ENCODE results near the gene CNFN.
A peak's percentile ranks its signal among the peaks of the same experiment; 100 is the strongest.

CNFN gene

DNA sequence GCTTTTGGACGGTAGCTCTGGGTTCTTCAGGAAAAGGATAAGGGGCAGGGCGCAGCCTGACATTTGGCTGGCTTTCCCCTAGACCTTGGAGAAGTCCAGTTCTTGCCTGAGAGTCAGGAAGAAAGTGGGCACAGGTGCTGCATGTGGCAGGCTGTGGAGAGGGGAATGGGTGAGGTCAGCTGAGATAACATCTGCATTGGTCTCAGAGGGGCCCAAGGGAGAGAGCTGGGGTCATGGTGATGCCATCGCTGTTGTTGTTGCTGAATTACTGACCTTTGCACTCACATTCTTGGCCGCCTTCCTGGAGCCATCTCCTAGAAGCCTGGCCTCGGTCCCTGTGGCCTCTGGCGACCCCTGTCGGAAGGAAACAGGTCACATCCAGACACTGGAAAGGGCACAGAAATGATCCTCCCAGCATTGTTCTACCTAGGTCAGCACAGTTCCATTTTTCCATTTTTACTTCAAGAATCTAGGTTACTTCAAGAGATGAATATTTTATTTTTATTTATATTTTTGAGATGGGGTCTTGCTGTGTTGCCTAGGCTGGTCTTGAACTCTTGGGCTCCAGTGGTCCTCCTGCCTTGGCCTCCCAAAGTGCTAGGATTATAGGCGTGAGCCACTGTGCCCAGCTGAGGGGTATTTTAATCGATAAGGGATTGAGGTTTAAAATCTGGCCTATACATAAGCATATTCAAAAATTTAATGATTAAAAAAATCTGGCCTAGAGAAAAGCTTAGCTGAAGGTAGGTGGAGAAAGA is 43.6 kb upstream of the CNFN start:
- peak overlapping the region; percentile 35 for H3K4me2 ChIP-seq (ENCODE audit: low read length)

GRCh38 chr19:42431486-42431885 is 41.4 kb upstream of the CNFN start:
- Histone ChIP-seq H3K4me3 (ENCODE audit: low read length) (no peak overlapping the region), H3K4me2 (ENCODE audit: low read length) (no peak overlapping the region), H3K36me3 (ENCODE audit: control insufficient read depth, low read length) (no peaks in the 10 kb centered on the region), H3K9me3 (ENCODE audit: control insufficient read depth, insufficient read depth, low read length) (no peaks in the 10 kb centered on the region), H3K27me3 (ENCODE audit: control insufficient read depth, low read length) (no peaks in the 10 kb centered on the region), H3K27ac (ENCODE audit: low read depth, low read length) (no peak overlapping the region), H3K4me1 (ENCODE audit: control insufficient read depth, low read length) (peaks cover 8% of the 10 kb centered on the region), H4K20me1 (ENCODE audit: control insufficient read depth, insufficient read depth, low read depth, low read length) (no peaks in the 10 kb centered on the region), H3K9me2 (replicated peaks; ENCODE audit: control insufficient read depth, low read length) (no peaks in the 10 kb centered on the region), H3K79me2 (ENCODE audit: control insufficient read depth, low read length) (no peaks in the 10 kb centered on the region), H3F3A (ENCODE audit: control insufficient read depth, insufficient read depth) (0 out of 2 replicates have a peak, but pooled peaks cover 3% of the 10 kb centered on the region)
- TF ChIP-seq, protein P1, sequence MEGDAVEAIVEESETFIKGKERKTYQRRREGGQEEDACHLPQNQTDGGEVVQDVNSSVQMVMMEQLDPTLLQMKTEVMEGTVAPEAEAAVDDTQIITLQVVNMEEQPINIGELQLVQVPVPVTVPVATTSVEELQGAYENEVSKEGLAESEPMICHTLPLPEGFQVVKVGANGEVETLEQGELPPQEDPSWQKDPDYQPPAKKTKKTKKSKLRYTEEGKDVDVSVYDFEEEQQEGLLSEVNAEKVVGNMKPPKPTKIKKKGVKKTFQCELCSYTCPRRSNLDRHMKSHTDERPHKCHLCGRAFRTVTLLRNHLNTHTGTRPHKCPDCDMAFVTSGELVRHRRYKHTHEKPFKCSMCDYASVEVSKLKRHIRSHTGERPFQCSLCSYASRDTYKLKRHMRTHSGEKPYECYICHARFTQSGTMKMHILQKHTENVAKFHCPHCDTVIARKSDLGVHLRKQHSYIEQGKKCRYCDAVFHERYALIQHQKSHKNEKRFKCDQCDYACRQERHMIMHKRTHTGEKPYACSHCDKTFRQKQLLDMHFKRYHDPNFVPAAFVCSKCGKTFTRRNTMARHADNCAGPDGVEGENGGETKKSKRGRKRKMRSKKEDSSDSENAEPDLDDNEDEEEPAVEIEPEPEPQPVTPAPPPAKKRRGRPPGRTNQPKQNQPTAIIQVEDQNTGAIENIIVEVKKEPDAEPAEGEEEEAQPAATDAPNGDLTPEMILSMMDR (IDR thresholded peaks at IDR 0.05; ENCODE audit: low read depth, low read length, poor library complexity, severe bottlenecking), result no peak
- no peak for TF ChIP-seq EZH2phosphoT487 (IDR thresholded peaks at IDR 0.05; ENCODE audit: borderline replicate concordance, low read length)

More for the DNA sequence above, 43.6 kb upstream of the CNFN start:
- Histone ChIP-seq H4K20me1 (ENCODE audit: control insufficient read depth, insufficient read depth, low read depth, low read length) (no peaks in the 10 kb centered on the region), H3K79me2 (ENCODE audit: control insufficient read depth, low read length) (no peaks in the 10 kb centered on the region), H3K9me3 (ENCODE audit: control insufficient read depth, insufficient read depth, low read length) (no peaks in the 10 kb centered on the region), H3F3A (ENCODE audit: control insufficient read depth, insufficient read depth) (0 out of 2 replicates have a peak, but pooled peaks cover 3% of the 10 kb centered on the region), H3K4me3 (ENCODE audit: low read length) (no peak overlapping the region), H3K9me2 (replicated peaks; ENCODE audit: control insufficient read depth, low read length) (no peaks in the 10 kb centered on the region), H3K4me1 (ENCODE audit: control insufficient read depth, low read length) (peaks cover 8% of the 10 kb centered on the region), H3K36me3 (ENCODE audit: control insufficient read depth, low read length) (no peaks in the 10 kb centered on the region), H3K27ac (ENCODE audit: low read depth, low read length) (no peak overlapping the region), H3K27me3 (ENCODE audit: control insufficient read depth, low read length) (no peaks in the 10 kb centered on the region)
- TF ChIP-seq, protein P1 (IDR thresholded peaks at IDR 0.05; ENCODE audit: low read depth, low read length, poor library complexity, severe bottlenecking), result peak; percentile 87
- no peak for TF ChIP-seq EZH2phosphoT487 (IDR thresholded peaks at IDR 0.05; ENCODE audit: borderline replicate concordance, low read length)

DNA sequence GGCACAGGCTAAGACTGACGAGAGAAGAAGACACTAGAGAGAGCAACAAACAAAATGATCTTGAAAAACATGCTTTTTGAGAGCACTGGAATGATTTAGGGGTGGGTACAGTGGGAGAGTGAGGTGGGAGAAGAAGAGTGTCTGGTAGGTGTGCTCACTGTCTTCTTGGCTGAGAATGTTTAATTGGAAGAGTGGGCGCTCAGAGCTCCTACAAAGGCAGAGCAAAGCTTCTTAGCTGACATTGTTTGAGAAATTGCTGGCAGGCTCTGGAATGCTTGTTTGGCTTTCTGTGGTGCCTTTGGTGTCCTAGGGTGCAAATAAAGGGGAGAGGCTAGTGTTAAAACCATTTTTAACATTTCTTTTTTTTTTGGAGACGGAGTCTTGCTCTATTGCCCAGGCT is 38.6 kb upstream of the CNFN start:
- Histone ChIP-seq H3K79me2 (ENCODE audit: control insufficient read depth, low read length) (no peaks in the 10 kb centered on the region), H3K27ac (ENCODE audit: low read depth, low read length) (no peak overlapping the region)
- TF ChIP-seq, protein P1 (IDR thresholded peaks at IDR 0.05; ENCODE audit: low read depth, low read length, poor library complexity, severe bottlenecking), result no peak
- no peak for TF ChIP-seq EZH2phosphoT487 (IDR thresholded peaks at IDR 0.05; ENCODE audit: borderline replicate concordance, low read length)

More for the DNA sequence above, 38.6 kb upstream of the CNFN start:
- Histone ChIP-seq H3K4me3 (ENCODE audit: low read length) (no peak overlapping the region), H3K27me3 (ENCODE audit: control insufficient read depth, low read length) (no peaks in the 10 kb centered on the region), H4K20me1 (ENCODE audit: control insufficient read depth, insufficient read depth, low read depth, low read length) (no peaks in the 10 kb centered on the region), H3K4me2 (ENCODE audit: low read length) (no peak overlapping the region), H3K36me3 (ENCODE audit: control insufficient read depth, low read length) (no peaks in the 10 kb centered on the region), H3F3A (ENCODE audit: control insufficient read depth, insufficient read depth) (0 out of 2 replicates have a peak, but pooled peaks cover 3% of the 10 kb centered on the region), H3K4me1 (ENCODE audit: control insufficient read depth, low read length) (peaks cover 16% of the 10 kb centered on the region), H3K9me3 (ENCODE audit: control insufficient read depth, insufficient read depth, low read length) (no peaks in the 10 kb centered on the region), H3K9me2 (replicated peaks; ENCODE audit: control insufficient read depth, low read length) (no peaks in the 10 kb centered on the region)
